Tibial nerve (tissue), 3 donors: ENCODE data around the gene GNAQ.

ENCODE experiments used
- POLR2A ChIP-seq, 2 donors: fragments of 450-650 bp; IDR thresholded peaks; one replicate each; pipeline ENCODE4 v1.6.1; 2017; ENCODE audit warnings: antibody characterized with exemption in 2 of 2, mild to moderate bottlenecking in 2 of 2, moderate library complexity in 2 of 2
- TF ChIP-seq, protein P1 (sequence below), 5 experiments: fragments of 200-600 bp in 3 of 5; fragments of 450-650 bp in 2 of 5; sonication (generic) in 3 of 5; IDR thresholded peaks; one replicate each; pipeline ENCODE4 v1.5.1; 2016 to 2019; ENCODE audit warnings: antibody characterized with exemption in 5 of 5, mild to moderate bottlenecking in 3 of 5, moderate library complexity in 2 of 5

DNA sequence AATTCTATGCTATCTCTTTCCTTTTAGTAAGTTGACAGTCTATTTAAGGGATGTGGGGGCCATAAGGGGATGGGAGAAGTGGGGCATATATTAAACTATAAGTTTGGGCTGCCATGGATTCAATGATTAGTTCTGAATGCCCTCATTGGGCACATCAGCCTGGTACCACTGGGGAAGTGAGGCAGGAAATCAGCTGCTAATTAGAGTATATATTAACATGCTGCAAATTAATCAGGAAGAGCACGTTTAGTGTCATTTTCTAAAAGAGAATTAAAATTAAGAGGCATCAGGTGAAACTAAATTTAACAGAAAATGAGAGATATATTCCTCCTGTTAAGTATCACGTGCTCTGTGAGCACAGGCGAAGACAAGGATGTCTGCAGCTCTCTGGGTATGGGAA, 260.4 kb downstream of the GNAQ start:
- TF ChIP-seq, protein P1, sequence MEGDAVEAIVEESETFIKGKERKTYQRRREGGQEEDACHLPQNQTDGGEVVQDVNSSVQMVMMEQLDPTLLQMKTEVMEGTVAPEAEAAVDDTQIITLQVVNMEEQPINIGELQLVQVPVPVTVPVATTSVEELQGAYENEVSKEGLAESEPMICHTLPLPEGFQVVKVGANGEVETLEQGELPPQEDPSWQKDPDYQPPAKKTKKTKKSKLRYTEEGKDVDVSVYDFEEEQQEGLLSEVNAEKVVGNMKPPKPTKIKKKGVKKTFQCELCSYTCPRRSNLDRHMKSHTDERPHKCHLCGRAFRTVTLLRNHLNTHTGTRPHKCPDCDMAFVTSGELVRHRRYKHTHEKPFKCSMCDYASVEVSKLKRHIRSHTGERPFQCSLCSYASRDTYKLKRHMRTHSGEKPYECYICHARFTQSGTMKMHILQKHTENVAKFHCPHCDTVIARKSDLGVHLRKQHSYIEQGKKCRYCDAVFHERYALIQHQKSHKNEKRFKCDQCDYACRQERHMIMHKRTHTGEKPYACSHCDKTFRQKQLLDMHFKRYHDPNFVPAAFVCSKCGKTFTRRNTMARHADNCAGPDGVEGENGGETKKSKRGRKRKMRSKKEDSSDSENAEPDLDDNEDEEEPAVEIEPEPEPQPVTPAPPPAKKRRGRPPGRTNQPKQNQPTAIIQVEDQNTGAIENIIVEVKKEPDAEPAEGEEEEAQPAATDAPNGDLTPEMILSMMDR (IDR thresholded peaks at IDR 0.05) = no peak
- TF ChIP-seq POLR2A (IDR thresholded peaks at IDR 0.05) = no peak
